NCI-H460 (cell line): ENCODE results near the gene DNM3. TPM values are rescaled to one million over a fixed set of nuclear protein-coding genes. Genes with fewer than 3 reads are reported as not detected.
"Not testable (repeated sequence)": the region's sequence is repeated elsewhere in the genome, so short reads cannot be mapped to it uniquely, and the experiment has no call there.

ENCODE experiments used
- DNase-seq: peaks from one replicate; pipeline ENCODE4 v3.0.0-alpha.2; 2016; ENCODE audit warnings: low read depth; ENCODE audit errors: extremely low read depth
- total RNA-seq: library from RNA; depleted of rRNA; stranded (reverse); fragments of >200 nt; shearing (Covaris generic); gene quantifications from 2 replicates; pipeline ENCODE4 v1.2.3, GENCODE V29; 2014

The DNM3 gene
- total RNA-seq, 1 experiment from 2014 or later: 0.27 TPM

- DNase-seq: no peak
Observed at GRCh38 chr1:172005856-172006255, 164.6 kb downstream of the DNM3 start.

DNA sequence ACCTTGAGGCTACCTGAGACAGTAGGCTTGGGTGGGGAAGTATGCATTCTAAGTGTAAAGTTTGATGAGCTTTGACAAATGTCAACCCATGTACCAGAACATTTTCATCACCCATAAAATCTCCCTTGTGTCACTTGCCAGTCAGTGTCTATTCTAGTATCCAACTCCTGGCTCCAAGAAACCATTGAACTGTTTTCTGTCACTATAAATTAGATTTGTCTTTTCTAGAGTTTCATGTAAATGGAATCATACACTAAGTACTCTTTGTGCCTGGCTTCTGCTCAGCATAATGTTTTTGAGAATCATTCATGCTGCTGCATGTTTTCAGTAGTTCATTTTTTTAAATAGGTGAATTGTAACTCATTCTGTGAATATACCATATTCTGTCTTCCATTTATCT is 165.4 kb downstream of the DNM3 start:
- no peak for DNase-seq

DNA sequence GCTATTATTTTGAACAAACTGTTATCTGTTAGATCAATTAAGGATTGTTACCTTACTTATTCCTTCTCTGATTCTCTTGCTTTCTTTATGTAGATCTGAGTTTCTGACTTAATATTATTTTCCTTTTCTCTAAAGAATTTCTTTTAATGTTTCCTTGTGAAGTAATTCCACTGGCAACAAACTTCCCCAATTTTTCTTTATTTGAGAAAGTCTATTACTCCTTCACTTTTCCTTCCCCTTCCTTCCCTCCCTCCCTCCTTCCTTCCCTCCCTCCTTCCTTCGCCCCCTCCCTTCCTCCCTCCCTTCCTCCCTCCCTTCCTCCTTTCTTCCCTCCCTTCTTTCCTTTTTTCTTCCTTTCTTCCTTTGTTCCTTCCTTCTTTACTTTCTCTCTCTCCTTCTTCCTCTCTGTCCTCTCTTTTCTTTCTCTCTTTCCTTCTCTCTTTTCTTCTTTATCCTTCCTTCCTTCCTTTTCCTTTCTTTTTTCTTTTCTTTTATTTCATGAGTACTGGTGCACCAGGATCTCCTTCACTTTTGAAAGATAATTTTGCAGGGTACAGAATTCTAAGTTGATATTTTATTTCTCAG is 177.5 kb downstream of the DNM3 start:
- no peak for DNase-seq

- DNase-seq: no peak
Observed at GRCh38 chr1:172019976-172020375, 178.7 kb downstream of the DNM3 start.

DNA sequence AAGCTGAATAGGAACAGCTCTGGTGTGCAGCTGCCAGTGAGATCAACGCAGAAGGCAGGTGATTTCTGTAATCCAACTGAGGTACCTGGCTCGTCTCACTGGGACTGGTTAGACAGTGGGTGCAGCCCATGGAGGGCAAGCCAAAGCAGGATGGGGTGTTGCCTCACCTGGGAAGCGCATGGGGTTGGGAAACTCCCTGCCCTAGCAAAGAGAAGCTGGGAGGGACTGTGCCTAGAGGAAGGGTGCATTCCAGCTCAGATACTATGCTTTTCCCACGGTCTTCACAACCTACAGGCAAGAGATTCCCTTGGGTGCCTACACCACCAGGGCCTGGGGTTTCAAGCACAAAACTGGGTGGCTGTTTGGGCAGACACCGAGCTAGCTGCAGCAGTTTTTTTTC is 183.2 kb downstream of the DNM3 start:
- DNase-seq: no peak

GRCh38 chr1:172024944-172025738 is 183.8 kb downstream of the DNM3 start:
- DNase-seq: not testable (repeated sequence)

- peak; percentile 38 for DNase-seq
Observed at GRCh38 chr1:172040466-172040865, 199.2 kb downstream of the DNM3 start.

- no peak for DNase-seq
Observed at GRCh38 chr1:172041102-172041501, 199.8 kb downstream of the DNM3 start.

- peak; percentile 16 for DNase-seq
Observed at GRCh38 chr1:172041742-172042141, 200.4 kb downstream of the DNM3 start.

DNA sequence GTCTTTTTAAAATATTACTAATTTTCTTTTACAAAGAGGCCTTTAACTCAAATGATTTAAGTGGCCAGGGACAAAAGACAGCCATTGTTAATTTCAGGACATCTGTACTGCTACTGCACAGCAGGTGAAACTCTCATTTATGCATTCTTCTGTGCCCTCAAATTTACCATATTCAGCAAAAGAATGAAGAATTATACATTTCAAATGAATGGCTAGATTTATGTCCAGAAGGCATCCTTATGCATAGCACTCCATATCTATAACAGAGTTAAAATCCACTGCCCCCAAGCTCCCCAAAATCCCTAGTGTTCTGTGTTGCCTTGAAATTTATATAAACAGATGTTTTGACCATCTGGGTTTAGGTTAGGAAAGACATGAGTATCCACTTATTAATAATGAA is 202.6 kb downstream of the DNM3 start:
- DNase-seq: no peak

GRCh38 chr1:172051898-172052297 is 210.6 kb downstream of the DNM3 start:
- no peak for DNase-seq

GRCh38 chr1:172054172-172054571 is 212.9 kb downstream of the DNM3 start:
- no peak for DNase-seq

DNA sequence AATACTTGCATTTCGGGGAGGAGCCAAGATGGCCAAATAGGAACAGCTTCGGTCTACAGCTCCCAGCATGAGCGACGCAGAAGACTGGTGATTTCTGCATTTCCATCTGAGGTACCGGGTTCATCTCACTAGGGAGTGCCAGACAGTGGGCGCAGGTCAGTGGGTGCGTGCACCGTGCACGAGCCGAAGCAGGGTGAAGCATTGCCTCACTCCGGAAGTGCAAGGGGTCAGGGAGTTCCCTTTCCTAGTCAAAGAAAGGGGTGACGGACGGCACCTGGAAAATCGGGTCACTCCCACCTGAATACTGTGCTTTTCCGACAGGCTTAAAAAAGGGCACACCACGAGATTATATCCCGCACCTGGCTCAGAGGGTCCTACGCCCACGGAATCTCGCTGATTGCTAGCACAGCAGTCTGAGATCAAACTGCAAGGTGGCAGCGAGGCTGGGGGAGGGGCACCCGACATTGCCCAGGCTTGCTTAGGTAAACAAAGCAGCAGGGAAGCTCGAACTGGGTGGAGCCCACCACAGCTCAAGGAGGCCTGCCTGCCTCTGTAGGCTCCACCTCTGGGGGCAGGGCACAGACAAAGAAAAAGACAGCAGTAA is 214.6 kb downstream of the DNM3 start:
- not testable (repeated sequence) for DNase-seq

- DNase-seq: no peak
Observed at GRCh38 chr1:172068334-172068733, 227.0 kb downstream of the DNM3 start.

DNA sequence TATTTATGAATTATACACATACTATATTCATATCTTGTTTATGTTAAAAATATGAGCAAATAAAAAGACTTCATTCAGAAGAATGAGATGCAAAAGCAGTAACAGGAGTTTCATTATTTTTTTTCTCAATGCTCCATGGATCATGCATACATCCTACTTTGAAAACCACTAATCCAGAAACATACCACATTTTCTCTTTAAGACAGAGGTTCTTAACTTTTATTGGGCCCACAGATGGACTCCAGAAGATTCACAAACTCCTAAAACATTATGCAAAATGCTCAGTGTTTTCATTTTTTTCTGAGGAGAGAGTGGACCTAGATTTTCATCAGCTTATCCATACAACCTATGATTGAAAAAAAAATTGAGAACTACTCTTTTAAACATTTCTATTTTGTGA is 227.8 kb downstream of the DNM3 start:
- DNase-seq: no peak

- no peak for DNase-seq
Observed at GRCh38 chr1:172069534-172069933, 228.2 kb downstream of the DNM3 start.

DNA sequence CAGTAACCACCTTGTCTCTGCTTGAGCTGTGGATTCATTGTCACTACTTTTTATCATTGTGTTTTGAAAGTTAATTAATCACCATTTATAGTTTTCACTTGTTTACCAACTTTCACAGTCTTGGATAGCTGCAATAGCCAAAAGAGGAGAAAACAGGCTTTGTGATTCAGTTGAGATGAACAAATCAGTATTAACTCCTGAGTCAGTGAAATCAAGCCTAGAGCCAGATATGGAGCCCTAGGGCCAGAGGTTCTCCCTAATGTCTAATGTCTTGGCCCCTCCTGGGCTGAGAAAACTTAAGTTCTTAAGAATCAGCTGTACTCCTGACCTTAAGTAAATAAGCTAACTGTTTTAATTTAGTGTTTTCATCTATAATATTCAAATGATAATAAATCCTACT is 228.8 kb downstream of the DNM3 start:
- DNase-seq: no peak

- no peak for DNase-seq
Observed at GRCh38 chr1:172071746-172072145, 230.4 kb downstream of the DNM3 start.

DNA sequence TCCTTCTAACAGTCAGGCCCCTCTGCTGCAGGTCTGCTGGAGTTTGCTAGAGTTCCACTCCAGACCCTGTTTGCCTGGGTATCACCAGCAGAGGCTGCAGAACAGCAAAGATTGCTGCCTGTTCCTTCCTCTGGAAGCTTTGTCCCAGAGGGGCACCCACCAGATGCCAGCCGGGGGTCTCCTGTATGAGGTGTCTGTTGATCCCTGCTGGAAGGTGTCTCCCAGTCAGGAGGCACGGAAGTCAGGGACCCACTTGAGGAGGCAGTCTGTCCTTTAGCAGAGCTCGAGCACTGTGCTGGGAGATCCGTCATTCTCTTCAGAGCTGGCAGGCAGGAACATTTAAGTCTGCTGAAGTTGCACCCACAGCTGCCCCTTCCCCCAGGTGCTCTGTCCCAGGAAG is 238.6 kb downstream of the DNM3 start:
- not testable (repeated sequence) for DNase-seq

- DNase-seq: no peak
Observed at GRCh38 chr1:172083191-172083590, 241.9 kb downstream of the DNM3 start.

DNA sequence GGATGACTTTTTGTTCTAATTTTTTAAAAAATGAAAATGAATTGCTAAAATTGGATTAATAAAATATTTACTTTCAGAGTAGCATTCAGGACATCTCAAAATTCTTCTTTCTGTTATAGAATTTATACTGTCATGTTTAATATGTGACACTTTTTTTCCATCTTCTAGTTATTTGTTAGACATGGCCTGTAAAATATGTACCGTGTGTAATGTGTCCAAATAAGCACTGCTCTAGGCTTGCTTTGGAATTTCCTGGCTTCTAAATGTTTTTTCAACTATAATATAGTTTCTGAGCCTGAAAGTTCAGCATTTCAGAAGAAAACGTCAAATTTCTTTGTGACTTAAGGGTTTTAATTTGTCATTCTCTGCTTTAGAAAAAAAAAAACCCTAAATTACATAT is 243.6 kb downstream of the DNM3 start:
- DNase-seq: no peak

GRCh38 chr1:172085317-172085716 is 244.0 kb downstream of the DNM3 start:
- no peak for DNase-seq
